Mesenchymal stem cell (in vitro differentiated cells and primary cell): ENCODE measurements around the gene RAB7A.
"Not testable (repeated sequence)": the region's sequence is repeated elsewhere in the genome, so short reads cannot be mapped to it uniquely, and the experiment has no call there.

Source experiments
- DNase-seq: peaks from one replicate; pipeline ENCODE4 v3.0.0-alpha.2; 2013
- H2AFZ ChIP-seq: one replicate; pipeline ENCODE4 v1.6.1; 2013; ENCODE audit warnings: low read depth, mild to moderate bottlenecking, control low read depth, inconsistent platforms, low read length, moderate library complexity
- H2AK5ac ChIP-seq: 2 replicates; pipeline ENCODE4 v1.6.1; 2013; ENCODE audit warnings: low read length, moderate library complexity, mild to moderate bottlenecking, inconsistent platforms; ENCODE audit not compliant: severe bottlenecking
- H2BK120ac ChIP-seq: one replicate; pipeline ENCODE4 v1.6.1; 2013; ENCODE audit warnings: low read depth, mild to moderate bottlenecking, inconsistent platforms, low read length, moderate library complexity
- H2BK12ac ChIP-seq, 2 experiments: one replicate each; pipeline ENCODE4 v1.6.1; 2013; ENCODE audit warnings: inconsistent platforms in 2 of 2, low read length in 2 of 2, mild to moderate bottlenecking in 2 of 2, moderate library complexity in 2 of 2, control low read depth in 1 of 2
- H2BK15ac ChIP-seq: one replicate; pipeline ENCODE4 v1.6.1; 2013; ENCODE audit warnings: mild to moderate bottlenecking, low read depth, inconsistent platforms; ENCODE audit not compliant: poor library complexity, severe bottlenecking
- H2BK5ac ChIP-seq: 2 replicates; pipeline ENCODE4 v1.6.1; 2013; ENCODE audit warnings: low read depth, mild to moderate bottlenecking, low read length, control low read depth, inconsistent platforms; ENCODE audit not compliant: poor library complexity, severe bottlenecking
- H3K14ac ChIP-seq, 2 experiments: one replicate each; pipeline ENCODE4 v1.6.1; 2013; ENCODE audit warnings: inconsistent platforms in 2 of 2, low read length in 2 of 2, control low read depth in 1 of 2, mild to moderate bottlenecking in 1 of 2, moderate library complexity in 1 of 2
- H3K18ac ChIP-seq, 2 experiments: one replicate each; pipeline ENCODE4 v1.6.1; 2013; ENCODE audit warnings: inconsistent platforms in 2 of 2, low read length in 2 of 2, control low read depth in 1 of 2, low read depth in 1 of 2, mild to moderate bottlenecking in 1 of 2
- H3K23ac ChIP-seq, 2 experiments: one replicate each; pipeline ENCODE4 v1.6.1; 2013; ENCODE audit warnings: inconsistent platforms in 2 of 2, low read length in 2 of 2, mild to moderate bottlenecking in 2 of 2, moderate library complexity in 2 of 2, control low read depth in 1 of 2
- H3K27ac ChIP-seq: 2 replicates; pipeline ENCODE4 v1.5.1; 2013; ENCODE audit warnings: mild to moderate bottlenecking, moderate library complexity, low read length, control low read depth, inconsistent platforms; ENCODE audit not compliant: poor library complexity, severe bottlenecking
- H3K27me3 ChIP-seq, 2 experiments: 2 replicates each; pipeline versions ENCODE4 v1.6.1 to v1.7.0; 2013; ENCODE audit warnings: low read length in 2 of 2, mild to moderate bottlenecking in 2 of 2, moderate library complexity in 2 of 2, control low read depth in 1 of 2, inconsistent platforms in 1 of 2; ENCODE audit not compliant: control insufficient read depth in 1 of 2, insufficient read depth in 1 of 2
- H3K36me3 ChIP-seq, 2 experiments: 2 replicates each; pipeline versions ENCODE4 v1.6.1 to v1.7.0; 2013; ENCODE audit warnings: low read length in 2 of 2, control low read depth in 1 of 2, inconsistent platforms in 1 of 2, low read depth in 1 of 2, mild to moderate bottlenecking in 1 of 2; ENCODE audit not compliant: insufficient read depth in 2 of 2, control insufficient read depth in 1 of 2
- H3K4ac ChIP-seq, 2 experiments: one replicate each; pipeline ENCODE4 v1.6.1; 2013; ENCODE audit warnings: inconsistent platforms in 2 of 2, low read length in 2 of 2, mild to moderate bottlenecking in 2 of 2, moderate library complexity in 2 of 2, control low read depth in 1 of 2, low read depth in 1 of 2
- H3K4me1 ChIP-seq: 2 replicates; pipeline ENCODE4 v1.6.1; 2013; ENCODE audit warnings: low read depth, low read length, control low read depth; ENCODE audit not compliant: control insufficient read depth, insufficient read depth
- H3K4me2 ChIP-seq: 2 replicates; pipeline ENCODE4 v1.6.1; 2013; ENCODE audit warnings: low read length, mild to moderate bottlenecking, inconsistent platforms; ENCODE audit not compliant: poor library complexity, severe bottlenecking
- H3K4me3 ChIP-seq, 2 experiments: 2 replicates each; pipeline versions ENCODE4 v1.5.1 to v1.7.0; 2013; ENCODE audit warnings: low read length in 2 of 2, mild to moderate bottlenecking in 2 of 2, control low read depth in 1 of 2, low read depth in 1 of 2; ENCODE audit not compliant: insufficient read depth in 1 of 2
- H3K79me1 ChIP-seq: replicated peaks from 2 replicates; pipeline ENCODE4 v1.6.1; 2013; ENCODE audit warnings: mild to moderate bottlenecking, control low read depth, low read length, inconsistent platforms; ENCODE audit not compliant: poor library complexity, severe bottlenecking
- H3K9ac ChIP-seq: 2 replicates; pipeline ENCODE4 v1.7.0; 2013; ENCODE audit warnings: mild to moderate bottlenecking, low read length, moderate library complexity
- H3K9me3 ChIP-seq: 2 replicates; pipeline ENCODE4 v1.7.0; 2013; ENCODE audit warnings: mild to moderate bottlenecking, low read length; ENCODE audit not compliant: control insufficient read depth
- H4K8ac ChIP-seq: one replicate; pipeline ENCODE4 v1.6.1; 2013; ENCODE audit warnings: inconsistent platforms, mild to moderate bottlenecking, low read length, moderate library complexity
- H4K91ac ChIP-seq: one replicate; pipeline ENCODE4 v1.6.1; 2013; ENCODE audit warnings: mild to moderate bottlenecking, low read length, inconsistent platforms
- WGBS: methylation state at CpG from one replicate; pipeline ENCODE4 v1.1.7; 2013; ENCODE audit warnings: mixed read lengths; 5-methylcytosine and 5-hydroxymethylcytosine counted together

The RAB7A gene

DNA sequence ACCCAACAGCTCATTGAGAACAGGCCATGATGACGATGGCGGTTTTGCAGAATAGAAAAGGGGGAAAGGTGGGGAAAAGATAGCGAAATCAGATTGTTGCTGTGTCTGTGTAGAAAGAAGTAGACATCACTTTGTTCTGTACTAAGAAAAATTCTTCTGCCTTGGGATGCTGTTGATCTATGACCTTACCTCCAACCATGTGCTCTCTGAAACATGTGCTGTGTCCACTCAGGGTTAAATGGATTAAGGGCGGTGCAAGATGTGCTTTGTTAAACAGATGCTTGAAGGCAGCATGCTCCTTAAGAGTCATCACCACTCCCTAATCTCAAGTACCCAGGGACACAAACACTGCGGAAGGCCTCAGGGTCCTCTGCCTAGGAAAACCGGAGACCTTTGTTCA, 47.6 kb downstream of the RAB7A start:
- H3K18ac ChIP-seq, H2BK15ac ChIP-seq, H3K23ac ChIP-seq, H3K9ac ChIP-seq, H3K4ac ChIP-seq, H2BK12ac ChIP-seq, H3K4me2 ChIP-seq, H2BK120ac ChIP-seq, DNase-seq, H3K4me1 ChIP-seq, H3K4me3 ChIP-seq, H2AK5ac ChIP-seq, H3K36me3 ChIP-seq, H3K14ac ChIP-seq, H2BK5ac ChIP-seq, H4K91ac ChIP-seq, H4K8ac ChIP-seq, H3K27ac ChIP-seq, H3K27me3 ChIP-seq, H2AFZ ChIP-seq, H3K9me3 ChIP-seq: not testable (repeated sequence)
- 93% methylated on average over 3 of the region's 6 CpGs for WGBS
- H3K79me1 ChIP-seq, result peaks cover 12% of the 10 kb centered on the region

GRCh38 chr3:128775241-128775640, 49.3 kb downstream of the RAB7A start:
- Histone ChIP-seq H2BK12ac (no peak overlapping the region), H3K27ac (no peak overlapping the region), H3K4me1 (peaks cover 9% of the 10 kb centered on the region), H3K9me3 (no peaks in the 10 kb centered on the region), H3K4ac (no peak overlapping the region), H3K9ac (no peak overlapping the region), H2AFZ (no peak overlapping the region), H3K18ac (no peak overlapping the region), H3K4me3 (no peak overlapping the region), H3K36me3 (peaks cover 0 to 4% of the 10 kb centered on the region in 2 experiments), H2BK120ac (no peak overlapping the region), H3K23ac (no peak overlapping the region), H4K91ac (no peak overlapping the region), H2BK5ac (no peak overlapping the region), H3K27me3 (no peaks in the 10 kb centered on the region), H2BK15ac (no peak overlapping the region), H3K14ac (no peak overlapping the region), H4K8ac (no peak overlapping the region), H3K79me1 (peaks cover 15% of the 10 kb centered on the region), H2AK5ac (no peak overlapping the region), H3K4me2 (no peak overlapping the region)
- 100% methylated on average over 1 of the region's 3 CpGs for WGBS
- DNase-seq, result no peak

GRCh38 chr3:128775906-128776542, 50.0 kb downstream of the RAB7A start:
- Histone ChIP-seq H4K8ac (no peak overlapping the region), H3K14ac (no peak overlapping the region), H2BK120ac (no peak overlapping the region), H3K27ac (no peak overlapping the region), H2BK5ac (no peak overlapping the region), H3K4me3 (no peak overlapping the region), H3K9ac (no peak overlapping the region), H2AK5ac (no peak overlapping the region), H4K91ac (no peak overlapping the region), H3K4me1 (peaks cover 9% of the 10 kb centered on the region), H3K18ac (no peak overlapping the region), H3K36me3 (peaks cover 0 to 4% of the 10 kb centered on the region in 2 experiments), H3K4ac (no peak overlapping the region), H3K4me2 (no peak overlapping the region), H2BK15ac (no peak overlapping the region), H3K23ac (no peak overlapping the region), H3K9me3 (no peaks in the 10 kb centered on the region), H2BK12ac (no peak overlapping the region), H3K79me1 (peaks cover 15% of the 10 kb centered on the region), H2AFZ (no peak overlapping the region), H3K27me3 (no peaks in the 10 kb centered on the region)
- no peak for DNase-seq
- WGBS, result 87% methylated on average over 3 of the region's 3 CpGs

DNA sequence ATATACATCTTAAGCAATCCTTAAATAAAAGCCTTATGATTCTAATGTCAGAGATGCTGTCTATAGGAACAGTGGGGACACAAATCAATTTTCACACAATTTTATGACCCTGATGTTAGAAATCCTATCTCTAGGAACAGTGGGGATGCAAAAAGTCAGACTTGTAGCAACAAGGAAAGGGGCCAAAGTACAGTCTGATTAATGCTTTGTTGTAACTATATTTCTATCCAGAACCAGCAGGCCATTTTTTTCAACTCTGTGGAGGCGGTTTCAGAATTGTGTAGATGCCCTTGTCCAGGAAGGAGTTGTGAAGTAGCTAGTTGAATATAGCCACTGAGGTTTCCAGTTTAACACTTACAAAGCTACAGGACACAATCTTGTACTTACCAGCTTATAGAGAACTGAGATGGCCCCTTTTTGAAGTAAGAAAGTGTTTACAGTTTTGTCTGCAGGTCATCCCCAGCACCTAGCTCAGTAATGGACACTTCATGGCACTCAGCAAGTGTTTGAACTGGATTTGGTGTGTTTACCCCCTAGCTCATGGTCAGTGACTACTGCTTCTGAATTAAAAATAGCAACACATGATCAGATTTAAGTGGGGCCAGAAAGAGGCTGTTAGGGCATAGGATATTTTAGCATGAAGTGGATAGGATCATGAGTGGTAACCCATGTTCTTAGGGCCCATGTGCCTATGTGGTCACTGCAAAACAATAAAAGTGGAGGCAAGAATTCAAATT, 54.3 kb downstream of the RAB7A start:
- Histone ChIP-seq H2BK5ac (no peak overlapping the region), H2AFZ (no peak overlapping the region), H4K91ac (no peak overlapping the region), H2AK5ac (no peak overlapping the region), H3K9ac (no peak overlapping the region), H4K8ac (no peak overlapping the region), H3K4ac (no peak overlapping the region), H3K14ac (no peak overlapping the region), H3K9me3 (no peaks in the 10 kb centered on the region), H3K18ac (no peak overlapping the region), H2BK15ac (no peak overlapping the region), H3K27ac (no peak overlapping the region), H2BK12ac (no peak overlapping the region), H3K36me3 (peaks cover 3 to 4% of the 10 kb centered on the region in 2 experiments), H3K23ac (no peak overlapping the region), H3K79me1 (peaks cover 14% of the 10 kb centered on the region), H3K27me3 (no peaks in the 10 kb centered on the region), H3K4me2 (no peak overlapping the region), H3K4me3 (no peak overlapping the region), H2BK120ac (no peak overlapping the region), H3K4me1 (peaks cover 27% of the 10 kb centered on the region)
- no peak for DNase-seq
- 100% methylated on average over 1 of the region's 1 CpG for WGBS
